Esophagus squamous epithelium (tissue), 5 donors: ENCODE data around the gene FREM1. TPM values are rescaled to one million over a fixed set of nuclear protein-coding genes. Genes with fewer than 3 reads are reported as not detected.

Source experiments
- DNase-seq: peaks from one replicate; lab custom pipeline; 2025; lab: John Stamatoyannopoulos, UW
- H3K27ac ChIP-seq, 4 donors: fragments of 200-600 bp; sonication (generic); one replicate each; pipeline ENCODE4 v1.5.1; 2016 to 2019; ENCODE audit warnings: mild to moderate bottlenecking in 1 of 4
- H3K27me3 ChIP-seq, 4 donors: fragments of 200-600 bp; sonication (generic); 1 replicate in 3 of 4; 2 replicates in 1 of 4; pipeline versions ENCODE4 v1.5.1 to v1.6.0; 2017 to 2021; ENCODE audit warnings: antibody characterized with exemption in 1 of 4
- H3K36me3 ChIP-seq, 3 donors: fragments of 200-600 bp; sonication (generic); one replicate each; pipeline ENCODE4 v1.5.1; 2016 to 2019
- H3K4me1 ChIP-seq, 3 donors: fragments of 200-600 bp; sonication (generic); one replicate each; pipeline ENCODE4 v1.5.1; 2017 to 2019
- H3K4me3 ChIP-seq, 4 donors: fragments of 200-600 bp; sonication (generic); 1 replicate in 3 of 4; 2 replicates in 1 of 4; pipeline ENCODE4 v1.5.1; 2016 to 2019; ENCODE audit warnings: mild to moderate bottlenecking in 2 of 4, moderate library complexity in 1 of 4
- H3K9me3 ChIP-seq, 3 donors: fragments of 200-600 bp; sonication (generic); one replicate each; pipeline ENCODE4 v1.5.1; 2016 to 2019
- POLR2A ChIP-seq, 4 donors: fragments of 450-650 bp; IDR thresholded peaks; one replicate each; pipeline ENCODE4 v1.6.1; 2017; ENCODE audit warnings: antibody characterized with exemption in 4 of 4, mild to moderate bottlenecking in 4 of 4, moderate library complexity in 3 of 4
- WGBS, 2 donors: methylation state at CpG; one replicate each; pipeline ENCODE4 v1.1.5; 2018; 5-methylcytosine and 5-hydroxymethylcytosine counted together
- intact Hi-C: fragments of 100-400 bp; cut with DNase I; formaldehyde crosslinking; loops from one replicate; pipeline ENCODE4 v1.15.0; 2022
- total RNA-seq, 4 donors: library from RNA; depleted of rRNA; stranded (reverse); fragments of >200 nt; gene quantifications; one replicate each; pipeline ENCODE4 v1.1.0, GENCODE V29; 2016
- TF ChIP-seq, protein P1 (sequence below), 6 experiments: fragments of 450-650 bp in 4 of 6; fragments of 200-600 bp in 2 of 6; sonication (generic) in 2 of 6; IDR thresholded peaks; one replicate each; pipeline ENCODE4 v1.5.1; 2016 to 2019; ENCODE audit warnings: antibody characterized with exemption in 6 of 6, mild to moderate bottlenecking in 4 of 6, moderate library complexity in 4 of 6
- donor health status: DM: yes; HTN: yes; CAD: no.

The FREM1 gene
- total RNA-seq, 4 donors from 2014 or later = 0.09 to 0.95 (median 0.23) TPM; not detected in 1

- Histone ChIP-seq H3K27me3 (no peaks in the 10 kb centered on the region), H3K9me3 (no peaks in the 10 kb centered on the region), H3K4me1 (no peaks in the 10 kb centered on the region), H3K36me3 (no peaks in the 10 kb centered on the region), H3K27ac (no peak overlapping the region), H3K4me3 (no peak overlapping the region)
- 100% methylated on average over 1 of the region's 1 CpG for WGBS, 2 donors
- no peak for DNase-seq
- intact Hi-C loops = no loop called here
- no peak for TF ChIP-seq POLR2A (IDR thresholded peaks at IDR 0.05)
- TF ChIP-seq, protein P1, sequence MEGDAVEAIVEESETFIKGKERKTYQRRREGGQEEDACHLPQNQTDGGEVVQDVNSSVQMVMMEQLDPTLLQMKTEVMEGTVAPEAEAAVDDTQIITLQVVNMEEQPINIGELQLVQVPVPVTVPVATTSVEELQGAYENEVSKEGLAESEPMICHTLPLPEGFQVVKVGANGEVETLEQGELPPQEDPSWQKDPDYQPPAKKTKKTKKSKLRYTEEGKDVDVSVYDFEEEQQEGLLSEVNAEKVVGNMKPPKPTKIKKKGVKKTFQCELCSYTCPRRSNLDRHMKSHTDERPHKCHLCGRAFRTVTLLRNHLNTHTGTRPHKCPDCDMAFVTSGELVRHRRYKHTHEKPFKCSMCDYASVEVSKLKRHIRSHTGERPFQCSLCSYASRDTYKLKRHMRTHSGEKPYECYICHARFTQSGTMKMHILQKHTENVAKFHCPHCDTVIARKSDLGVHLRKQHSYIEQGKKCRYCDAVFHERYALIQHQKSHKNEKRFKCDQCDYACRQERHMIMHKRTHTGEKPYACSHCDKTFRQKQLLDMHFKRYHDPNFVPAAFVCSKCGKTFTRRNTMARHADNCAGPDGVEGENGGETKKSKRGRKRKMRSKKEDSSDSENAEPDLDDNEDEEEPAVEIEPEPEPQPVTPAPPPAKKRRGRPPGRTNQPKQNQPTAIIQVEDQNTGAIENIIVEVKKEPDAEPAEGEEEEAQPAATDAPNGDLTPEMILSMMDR (IDR thresholded peaks at IDR 0.05) = no peak
Observed at GRCh38 chr9:14731294-14731981, 178.8 kb downstream of the FREM1 start.

GRCh38 chr9:14730461-14730898, 179.7 kb downstream of the FREM1 start:
- TF ChIP-seq, protein P1 (IDR thresholded peaks at IDR 0.05) = no peak
- TF ChIP-seq POLR2A (IDR thresholded peaks at IDR 0.05) = no peak
- DNase-seq = no peak

GRCh38 chr9:14723301-14723700, 186.9 kb downstream of the FREM1 start:
- no peak overlapping the region for H3K27ac ChIP-seq
- H3K4me1 ChIP-seq = no peaks in the 10 kb centered on the region
- TF ChIP-seq, protein P1 (IDR thresholded peaks at IDR 0.05) = no peak
- TF ChIP-seq POLR2A (IDR thresholded peaks at IDR 0.05) = no peak
- no peak overlapping the region for H3K4me3 ChIP-seq
- H3K36me3 ChIP-seq = no peaks in the 10 kb centered on the region
- 41 to 48% methylated on average over 4 of the region's 4 CpGs for WGBS, 2 donors
- peaks cover 0 to 14% (median 0%) of the 10 kb centered on the region in 4 donors for H3K27me3 ChIP-seq
- DNase-seq = no peak
- no peaks in the 10 kb centered on the region for H3K9me3 ChIP-seq
- intact Hi-C loops = no loop called here

More at GRCh38 chr9:14730461-14730898, 179.7 kb downstream of the FREM1 start:
- no peaks in the 10 kb centered on the region for H3K27me3 ChIP-seq
- intact Hi-C loops = no loop called here
- no peaks in the 10 kb centered on the region for H3K36me3 ChIP-seq
- WGBS, 2 donors = 78 to 85% methylated on average over 2 of the region's 2 CpGs
- no peak overlapping the region for H3K27ac ChIP-seq
- H3K4me3 ChIP-seq = no peak overlapping the region
- H3K9me3 ChIP-seq = no peaks in the 10 kb centered on the region
- no peaks in the 10 kb centered on the region for H3K4me1 ChIP-seq

GRCh38 chr9:14722391-14723035, 187.7 kb downstream of the FREM1 start, which contains the start of gene CER1:
Gene CER1 (minus strand): TSS chr9:14722733. CDS start chr9:14722672, 61 bp downstream.
- intact Hi-C loops = no loop called here

More at GRCh38 chr9:14722391-14723035, 187.7 kb downstream of the FREM1 start, which contains the start of gene CER1:
- 38 to 60% methylated on average over 6 to 7 of the region's 7 CpGs for WGBS, 2 donors
- H3K27ac ChIP-seq = no peak within 1 kb of the TSS
- H3K9me3 ChIP-seq = no peaks in the 10 kb centered on the region
- TF ChIP-seq, protein P1 (IDR thresholded peaks at IDR 0.05) = no peak
- no peak for TF ChIP-seq POLR2A (IDR thresholded peaks at IDR 0.05)
- peaks cover 0 to 17% (median 0%) of the 10 kb centered on the region in 4 donors for H3K27me3 ChIP-seq
- H3K36me3 ChIP-seq = no peaks in the 10 kb centered on the region
- no peak within 1 kb of the TSS for H3K4me3 ChIP-seq
- no peak for DNase-seq
- H3K4me1 ChIP-seq = no peaks in the 10 kb centered on the region
